DND-41 (cell line): ENCODE measurements around the gene TPRG1.

Experiments used
- ATAC-seq: fragments of 200-7000 bp; cut with Tn5 transposase; 3 replicates; pipeline ENCODE4 v1.9.1; 2021; ENCODE audit warnings: low read depth; ENCODE audit not compliant: insufficient read depth
- DNase-seq: peaks from one replicate; pipeline ENCODE4 v3.0.0-alpha.2; 2020
- H2AFZ ChIP-seq: 2 replicates; pipeline ENCODE4 v1.6.0; 2012; ENCODE audit warnings: low read depth, low read length
- H3K27ac ChIP-seq: 2 replicates; pipeline ENCODE4 v1.5.1; 2012; ENCODE audit warnings: low read length, inconsistent platforms
- H3K27me3 ChIP-seq: fragments of 200-600 bp; sonication (generic); 2 replicates; pipeline ENCODE4 v1.6.0; 2012; ENCODE audit warnings: low read length, mild to moderate bottlenecking, inconsistent platforms; ENCODE audit not compliant: insufficient read depth, poor library complexity
- H3K36me3 ChIP-seq: 2 replicates; pipeline ENCODE4 v1.5.1; 2012; ENCODE audit warnings: low read length, inconsistent platforms; ENCODE audit not compliant: insufficient read depth
- H3K4me1 ChIP-seq: 2 replicates; pipeline ENCODE4 v1.5.1; 2012; ENCODE audit warnings: mild to moderate bottlenecking, low read length; ENCODE audit not compliant: insufficient read depth
- H3K4me2 ChIP-seq: 2 replicates; pipeline ENCODE4 v1.6.0; 2012; ENCODE audit warnings: mild to moderate bottlenecking, moderate library complexity, low read length, inconsistent platforms; ENCODE audit not compliant: insufficient read depth
- H3K4me3 ChIP-seq, 2 experiments: fragments of 200-600 bp in 1 of 2; shearing (Covaris generic) in 1 of 2; 2 replicates each; pipeline ENCODE4 v1.5.1; 2012 to 2016; ENCODE audit warnings: inconsistent platforms in 2 of 2, low read length in 2 of 2, mild to moderate bottlenecking in 2 of 2, low read depth in 1 of 2, moderate library complexity in 1 of 2
- H3K79me2 ChIP-seq: 2 replicates; pipeline ENCODE4 v1.6.0; 2012; ENCODE audit warnings: low read length, inconsistent platforms; ENCODE audit not compliant: insufficient read depth
- H3K9ac ChIP-seq: 2 replicates; pipeline ENCODE4 v1.6.0; 2012; ENCODE audit warnings: low read depth, mild to moderate bottlenecking, inconsistent platforms, low read length, moderate library complexity
- H3K9me3 ChIP-seq: 2 replicates; pipeline ENCODE4 v1.5.1; 2012; ENCODE audit warnings: low read length, moderate library complexity, mild to moderate bottlenecking, inconsistent platforms; ENCODE audit not compliant: insufficient read depth, severe bottlenecking
- H4K20me1 ChIP-seq: 2 replicates; pipeline ENCODE4 v1.6.0; 2012; ENCODE audit warnings: low read length; ENCODE audit not compliant: insufficient read depth
- EZH2 ChIP-seq: IDR thresholded peaks from 3 replicates; pipeline ENCODE4 v1.6.1; 2012; ENCODE audit warnings: borderline replicate concordance, low read depth, mild to moderate bottlenecking, moderate library complexity, low read length, inconsistent platforms; ENCODE audit not compliant: severe bottlenecking
- TF ChIP-seq, protein P1 (sequence below): IDR thresholded peaks from 2 replicates; pipeline ENCODE4 v1.5.1; 2012; ENCODE audit warnings: borderline replicate concordance, low read length, moderate library complexity, mild to moderate bottlenecking; ENCODE audit not compliant: poor library complexity, severe bottlenecking; ENCODE audit errors: extremely low read depth

Gene TPRG1

DNA sequence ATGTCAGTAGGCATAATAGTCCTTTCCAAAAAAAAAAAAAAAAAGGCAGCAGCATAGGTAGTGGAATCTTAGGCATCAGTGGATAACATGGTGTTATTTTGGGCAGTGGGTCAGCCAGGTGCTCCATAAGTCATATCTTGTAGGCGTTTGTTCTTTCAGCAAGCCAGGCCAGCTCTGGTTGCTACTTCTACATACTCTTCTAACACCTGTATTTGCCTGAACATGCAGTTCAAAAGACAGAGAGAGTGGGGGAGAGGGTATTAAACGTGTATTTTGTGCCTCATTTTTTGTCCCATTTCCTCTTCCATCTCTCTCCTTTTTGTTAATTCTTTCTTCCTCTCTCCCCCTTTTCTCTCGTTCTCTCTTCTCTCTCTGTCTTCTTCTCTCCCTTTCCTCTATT, 110.4 kb downstream of the TPRG1 start:
- peaks cover 5% of the 10 kb centered on the region for H3K27me3 ChIP-seq
- H3K4me1 ChIP-seq: peaks cover 8% of the 10 kb centered on the region; the same call in 1 of the 2 replicates
- no peak overlapping the region for H2AFZ ChIP-seq
- H3K27ac ChIP-seq: no peak overlapping the region
- H4K20me1 ChIP-seq: no peaks in the 10 kb centered on the region
- TF ChIP-seq, protein P1, sequence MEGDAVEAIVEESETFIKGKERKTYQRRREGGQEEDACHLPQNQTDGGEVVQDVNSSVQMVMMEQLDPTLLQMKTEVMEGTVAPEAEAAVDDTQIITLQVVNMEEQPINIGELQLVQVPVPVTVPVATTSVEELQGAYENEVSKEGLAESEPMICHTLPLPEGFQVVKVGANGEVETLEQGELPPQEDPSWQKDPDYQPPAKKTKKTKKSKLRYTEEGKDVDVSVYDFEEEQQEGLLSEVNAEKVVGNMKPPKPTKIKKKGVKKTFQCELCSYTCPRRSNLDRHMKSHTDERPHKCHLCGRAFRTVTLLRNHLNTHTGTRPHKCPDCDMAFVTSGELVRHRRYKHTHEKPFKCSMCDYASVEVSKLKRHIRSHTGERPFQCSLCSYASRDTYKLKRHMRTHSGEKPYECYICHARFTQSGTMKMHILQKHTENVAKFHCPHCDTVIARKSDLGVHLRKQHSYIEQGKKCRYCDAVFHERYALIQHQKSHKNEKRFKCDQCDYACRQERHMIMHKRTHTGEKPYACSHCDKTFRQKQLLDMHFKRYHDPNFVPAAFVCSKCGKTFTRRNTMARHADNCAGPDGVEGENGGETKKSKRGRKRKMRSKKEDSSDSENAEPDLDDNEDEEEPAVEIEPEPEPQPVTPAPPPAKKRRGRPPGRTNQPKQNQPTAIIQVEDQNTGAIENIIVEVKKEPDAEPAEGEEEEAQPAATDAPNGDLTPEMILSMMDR: no peak
- TF ChIP-seq EZH2: no peak
- H3K36me3 ChIP-seq: no peaks in the 10 kb centered on the region
- ATAC-seq: no peak
- DNase-seq: no peak
- no peak overlapping the region for H3K4me2 ChIP-seq
- no peaks in the 10 kb centered on the region for H3K9me3 ChIP-seq
- no peak overlapping the region for H3K4me3 ChIP-seq
- H3K79me2 ChIP-seq: no peaks in the 10 kb centered on the region
- no peak overlapping the region for H3K9ac ChIP-seq

DNA sequence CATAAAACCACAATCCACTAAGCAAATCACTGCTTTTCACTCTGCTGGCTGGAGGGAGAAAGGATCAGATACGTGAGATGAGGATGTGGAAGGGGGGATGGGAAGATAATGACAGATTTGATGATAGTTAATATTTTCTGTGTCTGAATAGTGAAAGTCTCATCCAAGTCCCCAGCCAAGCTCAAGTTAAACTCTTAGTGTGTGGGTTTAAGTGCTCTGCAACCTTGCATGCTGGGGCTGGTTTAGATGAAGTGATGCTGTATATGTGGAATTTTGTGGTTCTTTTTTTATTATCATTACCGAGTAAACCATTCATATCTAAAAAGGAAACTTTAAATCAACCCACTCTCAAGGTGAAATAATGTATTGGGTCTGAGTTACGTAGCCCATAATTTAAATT, 111.0 kb downstream of the TPRG1 start:
- Histone ChIP-seq H3K9me3 (no peaks in the 10 kb centered on the region), H3K9ac (no peak overlapping the region), H3K36me3 (no peaks in the 10 kb centered on the region), H3K79me2 (no peaks in the 10 kb centered on the region), H3K4me1 (peaks cover 5% of the 10 kb centered on the region; the same call in 1 of the 2 replicates), H3K27ac (no peak overlapping the region), H3K4me2 (no peak overlapping the region), H4K20me1 (no peaks in the 10 kb centered on the region), H3K4me3 (no peak overlapping the region), H2AFZ (no peak overlapping the region), H3K27me3 (peaks cover 5% of the 10 kb centered on the region)
- TF ChIP-seq, protein P1: no peak
- TF ChIP-seq EZH2: no peak
- DNase-seq (no peak), ATAC-seq (no peak)

DNA sequence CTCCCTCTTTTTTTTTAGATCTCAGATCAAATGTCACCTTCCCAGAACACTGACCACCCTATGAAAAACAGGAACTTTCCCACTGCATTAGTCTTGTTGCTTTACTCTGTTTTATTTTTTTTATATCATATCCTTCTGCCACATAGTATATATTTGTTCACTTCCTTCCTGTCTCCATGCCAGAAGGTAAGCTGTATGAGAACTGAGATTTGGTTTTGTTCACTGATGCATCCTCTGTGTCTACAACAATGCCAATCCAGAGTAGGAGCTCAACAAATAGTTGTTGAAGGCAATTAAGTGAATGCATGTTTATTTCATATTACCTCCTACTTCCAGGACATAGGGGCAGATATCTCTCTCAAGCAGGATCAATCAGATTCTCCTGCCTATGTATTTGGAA, 114.4 kb downstream of the TPRG1 start:
- Histone ChIP-seq H3K4me2 (no peak overlapping the region), H2AFZ (no peak overlapping the region), H3K4me3 (no peak overlapping the region), H3K9me3 (no peaks in the 10 kb centered on the region), H3K36me3 (no peaks in the 10 kb centered on the region), H4K20me1 (no peaks in the 10 kb centered on the region), H3K79me2 (no peaks in the 10 kb centered on the region), H3K27me3 (peaks cover 14% of the 10 kb centered on the region), H3K27ac (no peak overlapping the region), H3K9ac (no peak overlapping the region), H3K4me1 (no peaks in the 10 kb centered on the region)
- ATAC-seq: no peak
- no peak for DNase-seq
- TF ChIP-seq, protein P1: no peak
- no peak for TF ChIP-seq EZH2

DNA sequence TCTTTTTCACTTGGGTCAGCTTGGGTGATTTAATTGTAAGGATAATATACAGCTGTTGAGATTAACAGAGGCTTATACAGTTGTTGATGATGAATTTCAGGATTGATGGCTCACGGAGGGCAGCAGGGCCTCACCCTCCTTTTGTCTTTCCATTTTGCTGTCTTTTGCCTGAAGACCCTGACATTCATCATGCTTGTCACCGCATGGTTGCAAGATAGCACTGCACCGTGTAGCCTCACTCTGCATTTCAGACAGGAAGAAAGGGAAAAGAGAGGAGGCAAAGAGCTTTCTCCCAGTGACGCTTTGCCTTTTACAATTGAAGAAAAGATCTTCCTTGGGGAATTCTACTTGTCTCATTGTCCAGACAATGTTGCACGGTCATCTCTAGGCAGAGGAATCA, 115.1 kb downstream of the TPRG1 start:
- Histone ChIP-seq H3K27ac (no peak overlapping the region), H2AFZ (no peak overlapping the region), H4K20me1 (no peaks in the 10 kb centered on the region), H3K79me2 (no peaks in the 10 kb centered on the region), H3K36me3 (no peaks in the 10 kb centered on the region), H3K4me3 (no peak overlapping the region), H3K9me3 (no peaks in the 10 kb centered on the region), H3K27me3 (peaks cover 14% of the 10 kb centered on the region), H3K9ac (no peak overlapping the region), H3K4me2 (no peak overlapping the region), H3K4me1 (no peaks in the 10 kb centered on the region)
- ATAC-seq: no peak
- TF ChIP-seq EZH2: no peak
- no peak for DNase-seq
